GM21825 (cell line): ENCODE data around the gene TMEM190.

Experiments used
- ATAC-seq: cut with Tn5 transposase; IDR thresholded peaks from one replicate; pipeline ENCODE4 v1.9.1; 2021; ENCODE audit warnings: mild to moderate bottlenecking, moderate library complexity; ENCODE audit not compliant: unreplicated experiment

The TMEM190 gene

DNA sequence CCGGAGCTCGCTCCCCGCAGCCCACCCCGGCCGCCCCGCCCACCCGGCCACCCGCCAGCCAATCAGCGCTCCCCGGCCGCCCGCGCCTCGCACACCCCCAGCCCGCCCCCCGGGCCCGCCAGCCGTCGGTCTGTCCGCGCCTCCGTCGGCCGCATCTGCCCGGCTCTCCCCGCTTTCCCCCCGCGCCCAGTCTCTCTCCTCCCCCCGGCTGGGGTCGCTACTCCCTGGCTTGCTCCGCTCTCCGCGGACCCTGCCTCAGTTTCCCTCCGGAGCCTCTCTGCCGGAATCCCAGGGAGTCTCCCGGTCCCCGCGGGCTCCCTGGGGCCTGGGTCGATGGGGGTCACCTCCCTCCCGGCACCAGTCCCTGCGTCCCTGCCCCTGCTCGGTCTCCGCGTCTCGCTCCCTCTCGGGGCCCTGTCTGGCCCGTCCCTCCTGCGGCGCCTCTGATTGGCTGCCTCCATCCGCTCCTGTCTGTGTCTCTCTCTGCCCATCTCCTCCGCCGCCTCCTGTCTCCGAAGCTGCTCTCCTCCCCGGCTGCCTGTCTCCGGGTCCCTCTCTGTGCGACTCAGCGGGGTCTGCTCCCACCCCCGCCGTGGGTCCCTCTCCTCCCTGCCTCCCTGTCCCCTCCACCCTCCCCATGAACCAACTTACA lies 6.8 kb upstream of the TMEM190 start:
- ATAC-seq, result no peak

DNA sequence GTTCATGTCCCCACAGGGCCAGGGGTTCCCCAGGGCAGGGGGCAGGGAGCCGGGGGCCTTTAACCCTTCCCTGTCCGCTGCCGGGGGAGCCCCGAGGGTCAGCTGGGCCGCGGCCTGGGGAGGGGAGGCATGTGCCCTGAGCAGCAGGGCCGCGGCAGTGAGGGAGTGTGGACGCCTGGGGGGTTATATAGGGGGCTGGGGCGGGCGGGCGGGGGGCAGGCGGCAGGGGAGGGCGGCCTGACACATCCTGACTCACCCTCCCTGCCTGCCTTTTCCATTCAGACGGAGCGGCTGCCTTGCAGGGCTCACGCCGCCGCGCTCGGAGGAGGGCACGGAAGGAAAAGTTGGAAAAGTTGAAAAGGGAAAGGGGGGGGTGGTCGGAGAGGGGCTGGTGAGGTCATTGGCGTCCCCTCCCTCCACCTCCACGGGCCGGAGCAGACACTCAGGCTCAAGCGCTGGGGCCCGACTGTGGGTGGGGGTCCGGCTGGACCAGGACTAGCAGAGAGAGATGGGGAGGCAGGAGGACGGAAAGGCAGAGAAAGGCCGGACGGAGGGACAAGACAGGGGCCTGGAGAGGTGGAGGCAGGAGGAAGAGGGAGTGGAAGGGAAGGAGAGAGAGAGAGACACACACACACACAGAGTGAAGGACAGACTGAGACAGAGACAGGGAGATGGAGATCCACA lies 6.2 kb upstream of the TMEM190 start, which contains the start of gene IL11:
TSS of gene IL11 (minus strand) at position 159 of the 684 bp plus-strand sequence. CDS start at position 6, 153 bp downstream.
- no peak for ATAC-seq

DNA sequence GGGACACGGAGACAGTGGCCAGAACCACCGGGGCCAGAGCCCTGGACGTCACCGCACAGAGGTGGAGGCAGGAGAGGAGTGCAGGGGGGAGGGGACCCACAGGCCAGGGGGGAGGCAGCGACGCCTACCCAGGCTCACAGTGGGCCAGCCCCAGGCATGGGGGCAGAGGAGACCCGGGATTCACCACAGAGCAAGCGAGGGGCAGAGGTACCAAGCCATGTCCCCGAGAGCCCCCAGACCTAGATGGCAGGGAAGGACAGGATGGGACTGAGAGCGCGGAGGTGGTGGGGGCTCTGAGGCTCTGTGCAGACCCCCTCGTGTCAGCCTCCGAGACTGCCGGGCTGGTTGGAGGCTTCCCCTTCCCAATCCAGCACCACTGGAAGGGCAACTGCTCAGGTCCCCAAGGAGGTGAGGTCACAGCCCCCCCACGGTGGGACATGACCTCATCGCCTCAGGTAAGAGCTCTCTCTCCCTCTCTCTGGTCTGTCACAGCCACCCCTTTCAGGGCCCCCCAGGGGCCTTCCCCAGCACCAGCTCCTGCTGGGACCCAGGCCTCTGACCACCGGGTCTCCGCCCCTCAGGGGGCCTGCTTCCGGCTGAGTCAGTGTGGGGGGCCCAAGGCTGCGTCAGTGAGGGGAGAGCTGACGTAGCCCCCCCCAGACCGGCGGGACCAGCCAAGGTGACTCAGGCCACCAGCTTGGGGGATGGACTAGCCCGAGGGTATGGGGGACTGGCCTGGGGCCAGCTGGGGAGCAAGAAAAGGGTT lies 4.1 kb upstream of the TMEM190 start:
- ATAC-seq, result no peak

DNA sequence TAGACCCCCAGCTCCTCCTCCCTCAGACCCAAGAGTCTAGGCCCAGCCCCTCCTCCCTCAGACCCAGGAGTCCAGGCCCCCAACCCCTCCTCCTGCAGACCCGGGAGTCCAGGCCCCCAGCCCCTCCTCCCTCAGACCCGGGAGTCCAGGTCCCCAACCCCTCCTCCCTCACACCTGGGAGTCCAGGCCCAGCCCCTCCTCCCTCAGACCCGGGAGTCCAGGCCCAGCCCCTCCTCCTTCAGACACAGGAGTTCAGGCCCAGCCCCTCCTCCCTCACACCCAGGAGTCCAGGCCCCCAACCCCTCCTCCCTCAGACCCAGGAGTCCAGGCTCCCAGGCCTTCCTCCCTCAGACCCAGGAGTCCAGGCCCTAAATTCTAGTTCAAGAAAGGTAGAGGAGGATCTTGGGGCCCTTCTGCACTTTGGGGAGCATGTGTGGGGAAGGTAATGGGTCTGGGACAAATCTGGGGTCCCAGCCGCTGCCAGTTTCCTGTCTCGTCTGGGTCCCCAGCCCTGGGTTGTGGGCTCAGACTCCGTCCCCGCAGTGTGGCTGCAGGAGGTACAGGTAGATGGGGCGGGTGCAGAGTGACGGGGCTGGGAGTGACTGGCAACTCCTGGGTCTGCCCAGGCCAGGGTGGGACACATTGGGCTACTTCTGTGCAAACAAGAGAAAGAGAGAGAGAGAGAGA lies 3.2 kb upstream of the TMEM190 start:
- ATAC-seq, result no peak

DNA sequence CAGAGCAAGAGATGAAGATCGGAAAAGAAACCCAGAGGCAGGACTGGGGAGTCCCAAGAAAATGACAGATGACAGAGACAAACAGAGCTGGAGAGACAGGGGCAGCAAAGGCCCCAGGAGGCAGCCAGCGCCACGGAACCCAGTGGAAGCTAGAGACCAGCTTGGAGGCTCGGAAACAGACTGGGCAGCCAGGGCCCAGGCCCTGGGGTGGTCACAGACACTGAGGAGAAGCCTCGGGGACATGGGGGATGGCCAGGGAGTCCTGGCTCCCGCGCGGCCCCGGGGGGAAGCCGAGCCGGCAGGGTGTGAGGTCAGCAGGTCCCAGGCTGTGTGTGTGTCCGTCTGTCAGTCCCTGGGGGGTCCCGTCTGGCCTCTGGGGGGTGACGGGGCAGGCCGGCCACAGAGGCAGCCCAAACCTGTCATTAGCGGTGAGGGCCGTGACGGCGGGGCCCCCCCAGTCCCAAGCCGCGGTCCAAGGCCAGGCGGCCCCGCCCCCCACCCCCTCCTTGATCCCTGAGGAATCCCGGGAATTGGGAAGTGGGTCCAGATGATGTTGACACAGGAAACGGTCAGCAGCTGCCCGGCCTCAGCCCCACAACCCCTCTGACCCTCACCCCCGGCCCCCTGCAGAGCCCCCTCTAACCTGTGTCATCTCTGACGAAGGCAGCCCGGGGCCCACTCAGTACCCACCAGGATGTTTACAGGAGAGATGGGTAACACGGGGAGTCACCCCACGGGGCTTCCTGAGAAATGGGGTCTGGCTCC lies 2.5 kb upstream of the TMEM190 start:
- no peak for ATAC-seq

DNA sequence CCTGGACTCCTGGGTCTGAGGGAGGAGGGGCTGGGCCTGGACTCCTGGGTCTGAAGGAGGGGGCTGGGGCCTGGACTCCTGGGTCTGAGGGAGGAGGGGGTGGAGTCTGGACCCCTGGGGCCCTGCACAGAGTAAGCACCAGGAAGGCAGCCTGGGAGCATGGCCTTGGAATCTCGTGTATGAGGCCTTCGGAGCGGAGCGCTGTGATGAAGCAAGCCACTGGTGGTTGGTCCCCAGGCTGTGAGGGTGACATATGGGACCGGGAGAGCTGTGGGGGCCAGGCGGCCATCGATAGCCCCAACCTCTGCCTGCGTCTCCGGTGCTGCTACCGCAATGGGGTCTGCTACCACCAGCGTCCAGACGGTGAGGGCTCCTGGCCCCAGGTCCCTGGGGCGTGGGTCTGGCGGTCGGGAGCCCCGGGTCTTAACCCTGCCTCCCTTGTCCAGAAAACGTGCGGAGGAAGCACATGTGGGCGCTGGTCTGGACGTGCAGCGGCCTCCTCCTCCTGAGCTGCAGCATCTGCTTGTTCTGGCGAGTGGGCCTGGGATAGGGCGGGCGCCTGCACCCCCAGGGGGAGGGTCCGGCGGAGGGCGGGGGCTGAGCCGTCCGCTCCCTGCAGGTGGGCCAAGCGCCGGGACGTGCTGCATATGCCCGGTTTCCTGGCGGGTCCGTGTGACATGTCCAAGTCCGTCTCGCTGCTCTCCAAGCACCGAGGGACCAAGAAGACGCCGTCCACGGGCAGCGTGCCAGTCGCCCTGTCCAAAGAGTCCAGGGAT lies 918 bp downstream of the TMEM190 start:
- no peak for ATAC-seq

DNA sequence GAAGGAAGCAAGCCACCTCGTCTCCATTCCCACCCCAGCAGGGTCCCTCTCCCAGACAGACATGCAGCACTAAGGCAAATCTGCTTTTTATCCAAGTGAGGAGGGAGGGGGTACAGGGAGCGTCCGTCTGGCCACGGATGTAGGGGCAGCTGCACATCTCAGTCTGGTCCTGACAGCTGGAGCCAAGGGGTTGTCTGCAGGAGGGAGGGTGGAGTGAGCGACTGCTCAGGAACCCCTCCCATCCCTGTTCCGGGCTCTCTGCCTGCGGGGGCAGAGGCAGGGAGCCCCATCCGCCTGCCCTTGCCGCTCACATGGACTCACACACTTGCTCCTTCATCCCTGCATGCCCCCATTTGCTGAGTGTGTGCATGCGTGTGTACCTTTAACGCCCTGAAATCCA lies 2.5 kb downstream of the TMEM190 start:
- ATAC-seq, result no peak

DNA sequence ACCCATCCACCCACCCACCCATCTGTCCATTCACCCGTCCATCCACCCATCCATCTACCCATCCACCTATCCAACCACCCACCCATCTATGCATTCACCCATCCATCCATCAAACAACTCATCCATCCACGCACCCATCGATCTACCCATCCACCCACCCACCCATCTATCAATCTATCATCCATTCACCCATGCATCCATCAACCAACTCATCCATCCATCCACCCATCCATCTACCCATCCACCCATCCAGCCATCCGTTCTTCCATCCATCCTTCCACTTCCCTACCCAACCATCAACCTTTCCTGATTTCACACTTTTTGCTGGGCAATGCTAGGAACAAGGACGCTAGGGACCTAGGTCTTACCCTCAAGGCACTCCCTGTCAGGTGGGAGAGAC lies 5.4 kb downstream of the TMEM190 start:
- no peak for ATAC-seq

DNA sequence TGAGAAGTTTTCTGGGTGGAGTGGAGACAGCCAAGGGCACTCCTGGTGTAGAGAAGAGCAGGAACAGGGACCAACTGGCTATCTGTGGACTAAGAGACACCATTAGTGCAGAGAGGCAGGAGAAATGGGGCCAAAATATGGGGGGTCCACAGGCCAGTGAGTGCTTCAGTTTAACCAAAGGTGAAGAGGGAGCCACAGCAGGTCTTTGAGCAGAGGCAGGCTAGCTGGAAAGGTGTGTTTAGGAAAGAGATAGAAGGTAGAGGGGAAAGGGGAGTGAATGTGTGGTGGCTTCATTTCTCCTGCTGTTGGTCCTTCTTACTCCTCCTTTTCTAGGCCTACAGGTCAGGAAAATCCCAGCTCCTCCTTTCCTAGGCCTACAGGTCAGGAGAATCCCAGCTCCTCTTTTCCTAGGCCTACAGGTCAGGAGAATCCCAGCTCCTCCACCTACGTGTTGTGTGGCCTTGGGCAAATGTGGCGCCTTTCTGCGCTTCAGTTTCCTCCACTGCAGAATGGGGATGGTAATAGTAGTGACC lies 6.0 kb downstream of the TMEM190 start:
- ATAC-seq, result no peak

DNA sequence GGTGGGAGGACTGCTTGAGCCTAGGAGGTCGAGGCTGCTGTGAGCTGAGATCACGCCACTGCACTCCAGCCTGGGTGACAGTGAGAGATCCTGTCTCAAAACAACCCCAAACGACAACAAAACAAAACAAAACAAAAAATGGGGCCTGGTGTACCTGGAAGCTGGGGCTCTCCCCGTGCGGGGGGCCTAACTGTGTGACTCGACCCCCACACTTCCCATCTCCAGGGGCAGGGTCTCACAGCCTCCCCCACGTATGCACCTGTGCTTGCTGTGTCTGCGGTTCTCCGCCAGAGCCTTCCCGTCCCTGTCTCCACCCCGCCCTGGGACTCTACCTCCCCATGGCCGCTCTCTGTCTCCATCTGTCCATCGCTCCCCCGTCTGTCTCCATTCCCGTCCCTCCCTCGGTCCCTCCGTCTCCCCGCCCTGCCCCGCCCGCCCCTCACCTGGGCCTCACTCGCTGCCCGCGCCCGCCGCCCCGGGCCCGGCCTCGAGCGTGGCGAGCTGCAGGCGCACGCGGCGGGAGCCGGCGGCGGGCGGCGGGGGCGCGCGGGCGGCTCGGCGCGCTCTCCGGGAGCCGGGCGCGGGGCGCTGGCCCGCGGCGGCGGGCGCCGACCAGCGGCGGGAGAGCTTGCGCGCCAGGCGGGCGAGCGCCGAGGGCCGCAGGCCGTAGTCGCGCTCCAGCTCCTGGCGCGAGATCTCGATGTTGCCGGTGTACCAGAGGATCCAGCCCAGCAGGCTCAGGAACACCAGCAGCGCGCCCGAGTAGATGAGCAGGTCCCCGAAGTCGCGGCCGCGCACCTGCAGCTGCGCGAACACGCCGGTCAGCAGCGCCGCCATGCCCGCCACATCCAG lies 6.9 kb downstream of the TMEM190 start:
- ATAC-seq, result no peak

DNA sequence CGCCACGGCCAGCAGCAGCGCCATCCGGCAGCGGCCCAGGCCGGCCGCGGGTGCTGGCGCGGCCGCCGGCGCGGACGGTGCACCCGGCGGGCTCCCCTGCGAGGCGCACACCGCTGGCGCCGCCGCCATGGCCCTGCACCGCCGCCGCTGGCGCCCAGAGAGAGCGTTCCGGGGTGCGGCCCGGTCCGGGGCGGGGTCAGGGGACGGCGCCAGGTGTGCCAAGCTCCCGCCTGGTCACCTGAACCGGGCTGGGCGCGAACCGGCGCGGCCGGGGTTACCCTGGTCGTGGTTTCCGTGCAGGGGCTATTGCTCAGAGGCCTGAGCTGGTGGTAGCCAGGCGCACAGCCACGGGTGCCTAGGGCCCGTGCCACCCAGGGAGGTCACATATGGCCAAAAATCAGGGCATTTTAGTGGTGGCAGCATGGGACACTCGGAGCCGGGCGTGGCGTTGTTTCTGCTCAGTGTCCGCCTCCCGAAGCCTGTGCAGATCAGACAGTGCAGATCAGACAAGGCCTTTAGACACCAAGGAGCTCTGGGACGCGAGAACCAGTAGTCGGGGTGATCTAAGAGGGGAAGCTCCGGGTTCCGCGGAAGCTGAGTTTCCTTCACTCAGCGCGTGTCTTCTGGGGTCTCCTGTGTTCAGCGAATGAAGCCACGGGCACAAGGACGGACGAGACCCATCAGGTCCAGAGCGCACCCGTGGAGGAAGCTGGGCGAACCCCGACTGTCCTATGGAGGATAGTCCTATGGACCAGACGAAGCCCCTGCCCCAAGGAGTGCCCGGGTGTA lies 7.7 kb downstream of the TMEM190 start, which contains the start of gene TMEM238:
TSS of gene TMEM238 (minus strand) at position 162 of the 789 bp plus-strand sequence. CDS start at position 129, 33 bp downstream.
- ATAC-seq, result no peak

DNA sequence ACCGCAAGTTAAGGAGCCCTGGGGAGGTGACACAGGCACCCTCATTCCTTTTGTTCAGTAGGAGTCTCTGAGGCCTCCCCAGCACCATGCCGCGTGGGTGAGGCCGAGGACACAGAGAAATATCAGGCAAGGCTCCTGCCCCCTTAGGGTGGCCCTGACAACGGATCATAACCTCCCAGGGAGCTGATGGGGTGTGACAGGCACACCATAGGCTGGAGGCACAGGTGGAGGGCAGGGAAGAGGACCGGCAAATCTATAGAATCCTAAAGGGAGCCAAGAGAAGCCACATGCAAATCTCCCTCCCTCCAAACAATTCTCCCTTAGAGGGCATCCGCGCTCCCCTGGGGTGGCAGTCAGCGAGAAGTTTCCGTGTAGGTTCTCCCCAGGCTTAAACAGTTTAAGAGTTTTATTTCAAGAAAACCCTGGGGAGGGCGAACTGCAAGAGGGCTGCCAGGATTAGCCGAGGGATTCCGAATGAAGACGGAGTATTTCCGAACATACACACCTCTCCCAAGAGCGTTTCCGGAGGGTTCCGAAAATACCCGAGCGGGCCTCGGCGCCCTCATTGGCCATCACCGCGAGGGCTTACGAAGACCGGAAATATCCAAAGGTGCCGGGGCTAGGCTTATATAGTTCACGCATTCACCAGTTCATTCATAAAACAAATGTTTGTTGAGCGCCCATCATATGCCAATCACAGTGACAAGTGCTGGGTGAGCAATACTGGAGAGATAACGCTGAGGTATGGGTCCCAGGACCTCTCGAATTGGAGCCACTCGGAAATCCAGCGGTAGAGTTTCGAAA lies 8.5 kb downstream of the TMEM190 start:
- ATAC-seq, result peak; percentile 47

DNA sequence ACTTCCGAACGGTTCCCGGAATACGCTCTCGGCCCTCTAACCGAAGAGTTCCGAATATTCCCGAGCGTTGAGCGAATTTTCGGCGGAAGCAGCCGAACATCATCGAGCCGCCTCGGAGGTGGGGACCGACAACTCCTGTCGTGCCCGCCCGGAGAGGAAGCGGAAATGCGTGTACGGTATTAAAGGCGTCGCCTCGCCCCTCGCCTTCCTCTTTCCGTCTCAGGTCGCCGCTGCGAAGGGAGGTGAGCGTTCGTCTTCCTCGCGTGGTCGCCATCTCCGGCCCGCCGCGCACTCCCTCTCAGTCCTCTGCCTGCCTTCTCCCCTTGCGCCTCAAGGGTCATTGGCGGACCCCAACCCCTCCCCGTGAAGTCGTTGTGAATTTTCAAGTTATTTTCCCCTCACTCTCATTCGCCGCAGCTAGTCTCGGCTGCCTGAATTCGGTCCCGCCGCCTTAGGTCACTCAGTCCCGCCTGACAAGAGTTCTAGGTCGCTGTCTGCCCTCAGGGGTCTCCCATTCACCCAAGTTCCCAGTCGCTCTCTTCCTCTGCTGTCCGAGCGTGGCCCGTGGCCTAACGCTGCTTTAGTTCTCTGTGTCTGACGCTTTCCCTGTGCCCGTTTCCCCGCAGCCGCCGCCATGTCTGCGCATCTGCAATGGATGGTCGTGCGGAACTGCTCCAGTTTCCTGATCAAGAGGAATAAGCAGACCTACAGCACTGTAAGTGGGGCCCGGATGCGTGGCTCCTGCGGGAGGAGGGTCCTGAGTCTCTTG lies 9.3 kb downstream of the TMEM190 start, which contains the start of gene RPL28:
TSS of gene RPL28 (plus strand) at position 209 of the 769 bp plus-strand sequence. CDS start at position 635, 426 bp downstream.
- ATAC-seq, result peak; percentile 58

DNA sequence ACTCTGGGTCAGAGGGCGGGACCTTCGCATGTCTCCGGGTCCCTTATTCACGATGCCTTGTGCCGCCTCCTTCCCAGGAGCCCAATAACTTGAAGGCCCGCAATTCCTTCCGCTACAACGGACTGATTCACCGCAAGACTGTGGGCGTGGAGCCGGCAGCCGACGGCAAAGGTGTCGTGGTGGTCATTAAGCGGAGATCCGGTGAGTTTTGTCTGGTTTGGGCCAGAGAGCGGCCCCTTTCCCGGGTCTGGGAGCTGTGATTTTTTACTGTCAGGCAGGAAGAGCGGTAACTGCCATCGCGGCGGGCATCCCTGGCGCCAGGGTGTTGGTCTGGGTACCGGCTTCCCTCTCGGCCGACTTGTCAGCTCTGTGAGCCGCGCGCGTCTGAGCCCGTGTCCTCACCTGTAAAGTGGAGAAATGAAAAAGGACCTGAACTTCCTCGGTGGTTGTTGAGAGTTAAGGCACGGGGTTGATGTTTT lies 9.9 kb downstream of the TMEM190 start:
- no peak for ATAC-seq

DNA sequence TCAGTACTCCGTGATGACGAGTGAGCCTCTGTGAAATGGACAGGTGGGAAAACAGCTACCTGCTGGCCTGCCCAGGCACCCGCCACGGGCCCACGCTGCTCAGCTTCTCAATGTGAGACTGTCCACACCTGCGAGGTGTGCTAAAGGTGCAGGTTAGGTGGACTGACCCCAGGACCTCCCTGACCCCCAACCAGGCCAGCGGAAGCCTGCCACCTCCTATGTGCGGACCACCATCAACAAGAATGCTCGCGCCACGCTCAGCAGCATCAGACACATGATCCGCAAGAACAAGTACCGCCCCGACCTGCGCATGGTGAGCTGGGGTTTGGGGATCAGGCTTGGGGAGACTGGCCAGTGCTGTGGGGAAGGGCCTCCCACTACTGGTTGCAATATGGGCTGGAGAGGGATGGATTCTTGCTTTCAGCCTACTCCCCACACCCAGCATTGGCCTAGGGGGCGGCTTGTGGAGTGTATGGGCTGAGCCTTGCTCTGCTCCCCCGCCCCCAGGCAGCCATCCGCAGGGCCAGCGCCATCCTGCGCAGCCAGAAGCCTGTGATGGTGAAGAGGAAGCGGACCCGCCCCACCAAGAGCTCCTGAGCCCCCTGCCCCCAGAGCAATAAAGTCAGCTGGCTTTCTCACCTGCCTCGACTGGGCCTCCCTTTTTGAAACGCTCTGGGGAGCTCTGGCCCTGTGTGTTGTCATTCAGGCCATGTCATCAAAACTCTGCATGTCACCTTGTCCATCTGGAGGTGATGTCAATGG lies 11.3 kb downstream of the TMEM190 start:
- no peak for ATAC-seq
